ENCODE results near the gene DCAF16. TPM values are rescaled to one million over a fixed set of nuclear protein-coding genes. Genes with fewer than 3 reads are reported as not detected.

The DCAF16 gene
- total and polyA plus RNA-seq, 12 donors = 6.9 to 43.1 (median 21.7) TPM

DNA sequence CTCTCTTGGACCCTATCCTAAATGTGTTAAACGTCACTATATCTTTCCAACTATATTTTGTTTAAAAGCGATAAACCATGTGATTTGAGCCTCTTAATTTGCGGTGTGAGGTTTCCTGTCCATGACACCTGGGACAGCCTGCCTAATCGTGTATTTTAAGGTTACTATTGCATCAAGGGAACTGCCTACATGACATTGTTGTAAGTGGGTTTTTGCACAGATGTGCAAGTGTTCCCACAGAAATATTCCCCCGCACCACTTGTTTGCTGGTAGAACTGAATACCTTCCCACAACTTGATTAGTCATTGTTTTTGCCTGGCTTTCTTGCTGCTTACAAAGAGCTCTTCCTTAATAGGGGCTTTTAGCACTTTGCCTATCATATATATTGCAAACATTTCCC is 24.0 kb downstream of the DCAF16 start:
- TF ChIP-seq, protein P1, sequence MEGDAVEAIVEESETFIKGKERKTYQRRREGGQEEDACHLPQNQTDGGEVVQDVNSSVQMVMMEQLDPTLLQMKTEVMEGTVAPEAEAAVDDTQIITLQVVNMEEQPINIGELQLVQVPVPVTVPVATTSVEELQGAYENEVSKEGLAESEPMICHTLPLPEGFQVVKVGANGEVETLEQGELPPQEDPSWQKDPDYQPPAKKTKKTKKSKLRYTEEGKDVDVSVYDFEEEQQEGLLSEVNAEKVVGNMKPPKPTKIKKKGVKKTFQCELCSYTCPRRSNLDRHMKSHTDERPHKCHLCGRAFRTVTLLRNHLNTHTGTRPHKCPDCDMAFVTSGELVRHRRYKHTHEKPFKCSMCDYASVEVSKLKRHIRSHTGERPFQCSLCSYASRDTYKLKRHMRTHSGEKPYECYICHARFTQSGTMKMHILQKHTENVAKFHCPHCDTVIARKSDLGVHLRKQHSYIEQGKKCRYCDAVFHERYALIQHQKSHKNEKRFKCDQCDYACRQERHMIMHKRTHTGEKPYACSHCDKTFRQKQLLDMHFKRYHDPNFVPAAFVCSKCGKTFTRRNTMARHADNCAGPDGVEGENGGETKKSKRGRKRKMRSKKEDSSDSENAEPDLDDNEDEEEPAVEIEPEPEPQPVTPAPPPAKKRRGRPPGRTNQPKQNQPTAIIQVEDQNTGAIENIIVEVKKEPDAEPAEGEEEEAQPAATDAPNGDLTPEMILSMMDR (IDR thresholded peaks at IDR 0.05) = no peak
- no peak for TF ChIP-seq POLR2A (IDR thresholded peaks at IDR 0.05)
- Histone ChIP-seq H3K36me3 (replicated peaks in 1 of 2) (no peaks in the 10 kb centered on the region), H3K9me3 (replicated peaks in 1 of 3) (no peaks in the 10 kb centered on the region), H3K27me3 (no peaks in the 10 kb centered on the region), H3K27ac (no peak overlapping the region), H3K4me1 (replicated peaks in 1 of 2) (peaks cover 1 to 6% of the 10 kb centered on the region in 2 donors), H3K4me3 (no peak overlapping the region)
- WGBS, 4 donors = 63 to 70% (median 67%) methylated on average over 5 of the region's 5 CpGs
- intact Hi-C loops (cut with DNase I) = no loop called here
- DNase-seq = no peak

DNA sequence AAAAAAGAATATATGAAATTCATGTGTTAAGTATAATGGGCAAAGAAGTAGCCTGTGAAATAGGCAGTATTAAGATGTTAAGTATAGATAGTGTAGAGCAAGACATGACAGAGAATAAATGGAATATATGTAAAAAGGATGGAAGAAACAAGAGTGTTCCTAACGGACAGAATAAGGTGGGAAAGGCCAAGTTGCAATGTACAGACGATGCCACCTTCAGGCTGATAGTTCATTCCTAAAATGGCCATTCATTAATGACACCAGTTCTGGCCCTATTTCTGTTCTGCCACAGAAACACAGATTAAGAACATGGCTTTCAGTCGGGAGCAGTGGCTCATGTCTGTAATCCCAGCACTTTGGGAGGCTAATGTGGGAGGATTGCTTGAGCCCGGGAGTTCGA is 24.7 kb downstream of the DCAF16 start:
- DNase-seq = no peak
- 68 to 79% (median 72%) methylated on average over 5 of the region's 5 CpGs for WGBS, 4 donors
- Histone ChIP-seq H3K27me3 (peaks cover 5% of the 10 kb centered on the region), H3K36me3 (replicated peaks in 1 of 2) (no peaks in the 10 kb centered on the region), H3K4me1 (replicated peaks in 1 of 2) (peaks cover 8 to 13% of the 10 kb centered on the region in 2 donors), H3K27ac (no peak overlapping the region), H3K4me3 (no peak overlapping the region), H3K9me3 (replicated peaks in 1 of 3) (no peaks in the 10 kb centered on the region)
- intact Hi-C loops (cut with DNase I) = no loop called here
- TF ChIP-seq, protein P1 (IDR thresholded peaks at IDR 0.05) = no peak
- TF ChIP-seq POLR2A (IDR thresholded peaks at IDR 0.05) = no peak

DNA sequence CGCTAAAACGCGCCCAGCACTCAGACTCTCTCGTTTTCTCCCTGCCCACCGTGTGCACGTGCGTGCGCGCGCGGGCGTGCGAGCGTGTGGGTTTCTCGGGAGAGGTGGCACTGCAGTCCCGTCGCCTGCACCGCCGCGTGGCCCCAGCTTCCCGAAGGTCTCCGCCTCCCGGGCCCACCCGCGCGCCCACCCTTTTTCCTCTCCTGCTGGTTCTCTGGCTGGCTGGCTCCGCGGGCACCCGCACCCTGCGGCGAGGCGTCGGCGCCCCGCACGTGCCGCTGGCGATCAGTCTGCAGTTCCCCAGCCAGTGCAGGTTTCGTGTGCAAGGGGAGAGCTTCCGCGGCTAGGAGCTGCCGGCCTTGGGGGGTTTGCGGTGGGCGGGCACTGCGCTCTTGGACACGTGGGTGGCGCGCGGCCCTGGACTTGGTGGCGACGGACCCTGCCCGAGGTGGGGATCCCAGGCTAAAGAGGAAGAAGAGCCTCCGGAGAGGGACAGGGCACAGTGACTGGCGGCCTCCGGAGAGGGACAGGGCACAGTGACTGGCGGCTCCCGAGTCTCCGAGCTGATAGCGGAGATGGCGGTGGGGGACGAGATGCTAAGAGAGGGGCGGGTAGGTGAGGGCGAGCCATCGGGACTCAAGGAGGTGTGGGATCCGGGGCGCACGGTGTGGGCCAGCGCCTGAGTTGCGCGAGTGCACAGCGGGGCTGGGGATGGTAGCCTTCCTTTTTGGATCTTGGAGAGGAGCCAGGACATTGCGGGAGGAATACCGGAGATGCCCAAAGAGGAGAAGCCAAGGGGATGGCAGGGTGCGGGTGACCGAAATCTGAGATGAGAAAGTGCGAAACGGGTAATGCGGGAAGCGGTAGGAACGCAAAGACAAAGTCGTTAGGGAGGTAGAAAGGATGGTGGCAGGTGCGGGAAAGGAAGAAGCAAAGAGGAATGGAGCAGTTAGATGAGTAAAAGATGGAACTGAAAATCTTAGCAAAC is 29.0 kb downstream of the DCAF16 start, which contains the start of gene FAM184B:
Gene FAM184B, minus strand, starts transcription at position 322 of the 988 bp plus-strand sequence. CDS start 322 bp downstream, outside the sequence.
- Histone ChIP-seq H3K36me3 (replicated peaks in 1 of 2) (no peaks in the 10 kb centered on the region), H3K4me1 (replicated peaks in 1 of 2) (peaks cover 10 to 13% of the 10 kb centered on the region in 2 donors), H3K27me3 (peaks cover 13% of the 10 kb centered on the region), H3K27ac (no peak within 1 kb of the TSS), H3K9me3 (replicated peaks in 1 of 3) (no peaks in the 10 kb centered on the region), H3K4me3 (peak within 1 kb of the TSS in 1 of 4 donors; percentile 47)
- TF ChIP-seq POLR2A (IDR thresholded peaks at IDR 0.05) = no peak
- TF ChIP-seq, protein P1 (IDR thresholded peaks at IDR 0.05) = no peak
- 3 to 9% (median 4%) methylated on average over 35 to 82 of the region's 82 CpGs for WGBS, 4 donors
- intact Hi-C loops (cut with DNase I) = no loop called here
- DNase-seq = no peak

DNA sequence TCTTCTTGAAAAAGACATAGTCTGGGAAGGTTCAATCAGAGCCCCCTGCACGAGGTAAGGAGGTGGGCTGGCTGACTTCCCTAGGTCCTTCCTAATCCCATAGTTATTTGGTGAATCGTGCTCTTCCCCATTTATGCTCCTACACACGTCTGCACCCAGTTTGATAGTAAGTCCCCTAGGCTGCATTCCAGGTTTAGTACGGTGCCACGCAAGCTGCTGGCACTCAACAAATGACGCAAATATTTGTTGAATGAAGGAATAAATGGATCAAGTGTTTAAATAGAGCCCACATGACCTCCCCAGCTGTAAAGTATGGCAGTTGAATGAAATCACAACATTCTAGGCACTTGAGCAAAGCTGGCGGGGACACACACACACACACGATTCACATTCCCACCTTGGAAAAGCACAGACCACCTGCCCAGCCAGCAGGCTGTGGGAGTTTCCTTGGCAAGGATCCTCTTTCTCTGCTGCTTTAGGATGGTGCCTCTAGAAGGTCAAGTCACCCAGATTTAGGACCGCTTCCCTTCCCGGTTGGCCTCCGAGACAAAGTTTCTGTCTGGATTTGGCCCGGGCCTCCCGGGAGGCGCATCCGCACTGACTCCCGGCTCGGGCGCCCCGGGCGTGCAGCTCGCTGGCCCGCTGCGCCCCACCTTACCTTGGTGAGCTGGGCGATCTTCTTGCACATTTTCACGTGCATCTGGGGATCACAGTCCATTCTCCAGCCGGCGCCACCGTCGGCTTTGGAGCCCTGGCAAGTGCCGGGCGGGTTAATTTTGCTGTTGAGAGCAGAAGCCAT is 29.9 kb downstream of the DCAF16 start:
- no peaks in the 10 kb centered on the region for H3K9me3 ChIP-seq (replicated peaks in 1 of 3)
- TF ChIP-seq, protein P1 (IDR thresholded peaks at IDR 0.05) = no peak
- no peak for TF ChIP-seq POLR2A (IDR thresholded peaks at IDR 0.05)
- peak overlapping the region in 1 of 4 donors; percentile 47 for H3K4me3 ChIP-seq
- DNase-seq = no peak
- H3K27ac ChIP-seq = no peak overlapping the region
- H3K27me3 ChIP-seq = peaks cover 13% of the 10 kb centered on the region
- intact Hi-C loops (cut with DNase I) = no loop called here
- H3K4me1 ChIP-seq (replicated peaks in 1 of 2) = peaks cover 10 to 13% of the 10 kb centered on the region in 2 donors
- H3K36me3 ChIP-seq (replicated peaks in 1 of 2) = no peaks in the 10 kb centered on the region
- WGBS, 4 donors = 12 to 64% (median 34%) methylated on average over 8 to 31 of the region's 31 CpGs
